ENCODE measurements around the gene SP5.
"Not testable (repeated sequence)": the region's sequence is repeated elsewhere in the genome, so short reads cannot be mapped to it uniquely, and the experiment has no call there.

Gene SP5

DNA sequence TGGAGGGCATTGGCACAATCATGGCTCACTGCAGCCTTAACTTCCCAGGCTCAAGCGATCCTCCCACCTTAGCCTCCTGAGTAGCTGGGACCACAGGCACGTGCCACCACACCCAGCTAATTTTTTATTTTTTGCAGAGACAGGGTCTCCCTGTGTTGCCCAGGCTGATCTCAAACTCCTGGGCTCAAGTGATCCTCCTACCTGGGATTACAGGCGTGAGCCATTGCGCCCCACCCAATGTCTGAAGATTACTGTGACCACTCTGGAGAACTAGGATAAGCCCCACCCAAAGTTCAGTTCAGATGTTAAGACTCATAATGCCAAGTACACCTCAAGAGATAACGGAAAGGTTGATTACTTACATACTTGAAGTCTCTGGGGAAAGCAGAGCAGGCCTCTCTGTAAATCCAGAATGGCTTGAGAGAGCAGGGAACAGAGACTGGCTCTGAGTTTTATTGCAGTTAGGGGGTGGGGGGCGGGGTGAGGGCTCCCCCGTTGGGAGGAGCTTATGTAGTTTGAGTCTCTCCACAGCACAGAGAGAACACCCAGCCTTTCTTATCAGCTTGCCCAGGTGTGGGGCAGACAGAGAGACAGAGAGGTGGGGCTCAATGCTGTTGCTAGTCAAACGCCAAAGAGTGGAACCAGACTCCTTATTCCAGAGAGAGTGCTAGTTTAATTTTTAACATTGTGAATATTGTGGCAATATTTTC lies 28.5 kb downstream of the SP5 start:
- TF ChIP-seq CTCF (IDR thresholded peaks at IDR 0.05; ENCODE audit: low read depth, low read length): no peak
- Histone ChIP-seq H3K4me3 (ENCODE audit: low read depth, low read length) (no peak overlapping the region), H3K9me3 (ENCODE audit: severe bottlenecking) (no peaks in the 10 kb centered on the region), H3K27me3 (ENCODE audit: insufficient read depth, low read depth, severe bottlenecking) (no peaks in the 10 kb centered on the region), H3K36me3 (no peaks in the 10 kb centered on the region), H3K27ac (no peak overlapping the region)
- no peak for DNase-seq

- no peak for TF ChIP-seq CTCF (IDR thresholded peaks at IDR 0.05; ENCODE audit: low read depth, low read length)
- DNase-seq: no peak
- H3K36me3 ChIP-seq: no peaks in the 10 kb centered on the region
- no peaks in the 10 kb centered on the region for H3K27me3 ChIP-seq (ENCODE audit: insufficient read depth, low read depth, severe bottlenecking)
- H3K4me3 ChIP-seq (ENCODE audit: low read depth, low read length): no peak overlapping the region
- no peaks in the 10 kb centered on the region for H3K9me3 ChIP-seq (ENCODE audit: severe bottlenecking)
- no peak overlapping the region for H3K27ac ChIP-seq
Observed at GRCh38 chr2:170744248-170745002, 29.3 kb downstream of the SP5 start.

DNA sequence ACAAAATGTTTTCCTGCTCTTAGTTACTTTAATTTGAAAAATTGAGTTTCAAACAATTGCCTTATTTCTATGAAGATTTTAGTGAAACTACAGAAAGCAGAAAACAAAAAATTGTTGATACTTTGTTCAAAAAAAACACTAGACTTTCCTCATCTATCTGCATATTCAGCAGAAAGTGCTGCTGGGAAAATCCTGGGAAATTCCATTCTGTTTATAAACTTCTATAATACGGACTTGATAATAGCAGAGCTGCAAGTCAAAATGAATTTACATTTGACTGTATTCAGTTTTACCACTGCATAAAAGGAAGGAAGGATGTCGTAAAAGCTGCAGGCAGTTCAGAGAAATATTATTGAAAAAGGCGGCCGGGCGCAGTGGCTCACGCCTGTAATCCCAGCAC lies 30.2 kb downstream of the SP5 start:
- no peak for DNase-seq
- no peak for TF ChIP-seq CTCF (IDR thresholded peaks at IDR 0.05; ENCODE audit: low read depth, low read length)
- no peaks in the 10 kb centered on the region for H3K36me3 ChIP-seq

GRCh38 chr2:170747921-170748320 lies 32.8 kb downstream of the SP5 start:
- H3K36me3 ChIP-seq: no peaks in the 10 kb centered on the region
- no peak for DNase-seq
- no peak overlapping the region for H3K4me3 ChIP-seq (ENCODE audit: low read depth, low read length)
- H3K9me3 ChIP-seq (ENCODE audit: severe bottlenecking): no peaks in the 10 kb centered on the region
- no peak for TF ChIP-seq CTCF (IDR thresholded peaks at IDR 0.05; ENCODE audit: low read depth, low read length)
- no peak overlapping the region for H3K27ac ChIP-seq
- H3K27me3 ChIP-seq (ENCODE audit: insufficient read depth, low read depth, severe bottlenecking): no peaks in the 10 kb centered on the region

More for the DNA sequence above, 30.2 kb downstream of the SP5 start:
- no peak overlapping the region for H3K27ac ChIP-seq
- no peaks in the 10 kb centered on the region for H3K9me3 ChIP-seq (ENCODE audit: severe bottlenecking)
- H3K4me3 ChIP-seq (ENCODE audit: low read depth, low read length): no peak overlapping the region
- H3K27me3 ChIP-seq (ENCODE audit: insufficient read depth, low read depth, severe bottlenecking): no peaks in the 10 kb centered on the region

DNA sequence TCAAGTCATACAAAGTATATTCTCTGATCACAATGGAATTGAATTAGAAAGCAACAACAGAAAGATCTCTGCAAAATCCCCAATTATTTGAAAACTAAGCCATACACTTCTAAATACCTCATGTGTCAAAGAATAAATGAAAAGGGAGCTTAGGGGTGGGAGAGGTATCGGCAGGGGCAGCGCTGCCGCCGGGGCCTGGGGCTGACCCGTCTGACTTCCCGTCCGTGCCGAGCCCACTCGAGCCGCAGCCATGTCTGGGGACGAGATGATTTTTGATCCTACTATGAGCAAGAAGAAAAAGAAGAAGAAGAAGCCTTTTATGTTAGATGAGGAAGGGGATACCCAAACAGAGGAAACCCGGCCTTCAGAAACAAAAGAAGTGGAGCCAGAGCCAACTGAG lies 36.4 kb downstream of the SP5 start:
- H3K9me3 ChIP-seq (ENCODE audit: severe bottlenecking); DNase-seq; H3K4me3 ChIP-seq (ENCODE audit: low read depth, low read length); H3K36me3 ChIP-seq; H3K27me3 ChIP-seq (ENCODE audit: insufficient read depth, low read depth, severe bottlenecking); H3K27ac ChIP-seq: not testable (repeated sequence)

DNA sequence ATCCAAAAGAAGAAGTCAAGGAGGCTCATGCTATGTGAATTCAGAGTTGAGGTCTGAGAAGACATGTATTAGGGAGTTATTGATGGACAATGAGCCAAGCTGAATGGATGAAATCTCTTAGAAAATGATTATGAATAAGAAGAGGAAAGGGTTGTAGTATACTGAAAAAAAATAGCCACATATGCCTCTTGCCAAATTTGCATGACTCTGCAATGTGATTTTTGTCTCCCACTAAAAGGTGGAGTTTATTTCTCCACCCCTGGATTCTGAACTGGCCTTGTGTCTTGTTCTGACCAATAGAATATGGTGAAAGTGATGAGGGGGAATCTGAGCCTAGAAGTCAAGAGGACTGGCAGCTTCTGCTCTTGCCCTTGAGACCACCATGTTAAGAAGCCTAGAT lies 46.4 kb downstream of the SP5 start:
- H3K4me3 ChIP-seq (ENCODE audit: low read depth, low read length): no peak overlapping the region
- no peak overlapping the region for H3K27ac ChIP-seq
- no peaks in the 10 kb centered on the region for H3K27me3 ChIP-seq (ENCODE audit: insufficient read depth, low read depth, severe bottlenecking)
- no peak for DNase-seq
- no peaks in the 10 kb centered on the region for H3K36me3 ChIP-seq
- H3K9me3 ChIP-seq (ENCODE audit: severe bottlenecking): no peaks in the 10 kb centered on the region
- no peak for TF ChIP-seq CTCF (IDR thresholded peaks at IDR 0.05; ENCODE audit: low read depth, low read length)
